GM18519 (cell line): ENCODE data around the gene TTC3.
"Not testable (repeated sequence)": the region's sequence is repeated elsewhere in the genome, so short reads cannot be mapped to it uniquely, and the experiment has no call there.

Source experiments
- ATAC-seq: cut with Tn5 transposase; IDR thresholded peaks from one replicate; pipeline ENCODE4 v1.9.1; 2021; ENCODE audit warnings: mild to moderate bottlenecking, moderate library complexity; ENCODE audit not compliant: unreplicated experiment, low FRiP score

The TTC3 gene

GRCh38 chr21:37088186-37088735 is 15.2 kb downstream of the TTC3 start:
- ATAC-seq = no peak

- no peak for ATAC-seq
Measured at GRCh38 chr21:37093977-37094376, 20.9 kb downstream of the TTC3 start.

- no peak for ATAC-seq
Measured at GRCh38 chr21:37095821-37096220, 22.8 kb downstream of the TTC3 start.

- ATAC-seq = no peak
Measured at GRCh38 chr21:37098751-37099150, 25.7 kb downstream of the TTC3 start.

GRCh38 chr21:37100316-37100715 is 27.3 kb downstream of the TTC3 start:
- ATAC-seq = no peak

GRCh38 chr21:37101384-37101783 is 28.3 kb downstream of the TTC3 start:
- no peak for ATAC-seq

GRCh38 chr21:37102746-37103145 is 29.7 kb downstream of the TTC3 start:
- ATAC-seq = not testable (repeated sequence)

- ATAC-seq = no peak
Measured at GRCh38 chr21:37106998-37107397, 33.9 kb downstream of the TTC3 start.

GRCh38 chr21:37111029-37111428 is 38.0 kb downstream of the TTC3 start:
- ATAC-seq = not testable (repeated sequence)

GRCh38 chr21:37114301-37114700 is 41.2 kb downstream of the TTC3 start:
- ATAC-seq = not testable (repeated sequence)

GRCh38 chr21:37116459-37116858 is 43.4 kb downstream of the TTC3 start:
- not testable (repeated sequence) for ATAC-seq

- no peak for ATAC-seq
Measured at GRCh38 chr21:37117204-37117603, 44.1 kb downstream of the TTC3 start.

GRCh38 chr21:37118187-37118826 is 45.3 kb downstream of the TTC3 start:
- no peak for ATAC-seq

GRCh38 chr21:37119421-37120218 is 46.6 kb downstream of the TTC3 start:
- ATAC-seq = no peak

GRCh38 chr21:37128076-37128475 is 55.0 kb downstream of the TTC3 start:
- ATAC-seq = no peak

GRCh38 chr21:37130971-37131370 is 57.9 kb downstream of the TTC3 start:
- no peak for ATAC-seq

- ATAC-seq = no peak
Measured at GRCh38 chr21:37136261-37136660, 63.2 kb downstream of the TTC3 start.

- ATAC-seq = no peak
Measured at GRCh38 chr21:37136744-37137143, 63.7 kb downstream of the TTC3 start.

- ATAC-seq = no peak
Measured at GRCh38 chr21:37139154-37139553, 66.1 kb downstream of the TTC3 start.

GRCh38 chr21:37139902-37140301 is 66.8 kb downstream of the TTC3 start:
- no peak for ATAC-seq

GRCh38 chr21:37143392-37143791 is 70.3 kb downstream of the TTC3 start:
- not testable (repeated sequence) for ATAC-seq

GRCh38 chr21:37145635-37146111 is 72.6 kb downstream of the TTC3 start:
- no peak for ATAC-seq
